PC-3 (cell line): Measurements from ENCODE around the gene DOCK10. TPM values are rescaled to one million over a fixed set of nuclear protein-coding genes. Genes with fewer than 3 reads are reported as not detected.

ENCODE experiments used
- ATAC-seq: fragments of 200-7000 bp; cut with Tn5 transposase; 2 replicates; pipeline ENCODE4 v1.9.1; 2020; ENCODE audit warnings: mild to moderate bottlenecking, moderate library complexity
- BruUV-seq: library from RNA; stranded (reverse); fragments of 400-500 nt; replicated peaks from 2 replicates; lab custom pipeline; 2021; lab: Mats Ljungman, UMichigan
- CTCF ChIA-PET: fragments of 300-600 bp; sonication (Branson Sonifier 250); formaldehyde crosslinking; loops from one replicate; lab custom pipeline; 2022; ENCODE audit warnings: antibody characterized with exemption; lab: Charles Lee
- POLR2A ChIA-PET: fragments of 300-600 bp; sonication (Branson Sonifier 250); formaldehyde crosslinking; loops from one replicate; lab custom pipeline; 2022; ENCODE audit warnings: antibody characterized with exemption; ENCODE audit not compliant: unreplicated experiment; lab: Charles Lee
- DNase-seq: peaks from one replicate; pipeline ENCODE4 v3.0.0-alpha.2; 2015
- H2AFZ ChIP-seq: fragments of 300-600 bp; sonication (generic); 2 replicates; pipeline ENCODE4 v1.6.0; 2016; ENCODE audit warnings: antibody characterized with exemption, low read length
- H3F3A ChIP-seq: fragments of 300-600 bp; sonication (generic); one replicate; pipeline ENCODE4 v1.6.0; 2017; ENCODE audit warnings: antibody characterized with exemption, low read length, control low read depth, mild to moderate bottlenecking; ENCODE audit not compliant: unreplicated experiment
- H3K27ac ChIP-seq: fragments of 300-600 bp; sonication (generic); 2 replicates; pipeline ENCODE4 v1.5.1; 2016; ENCODE audit warnings: mild to moderate bottlenecking, low read length
- H3K27me3 ChIP-seq: fragments of 300-600 bp; sonication (generic); 2 replicates; pipeline ENCODE4 v1.6.1; 2016; ENCODE audit warnings: low read length, mixed read lengths
- H3K36me3 ChIP-seq: fragments of 300-600 bp; sonication (generic); 2 replicates; pipeline ENCODE4 v1.6.1; 2016; ENCODE audit warnings: low read depth, mixed run types, low read length, mixed read lengths
- H3K4me1 ChIP-seq: fragments of 300-600 bp; sonication (generic); 2 replicates; pipeline ENCODE4 v1.5.1; 2016; ENCODE audit warnings: low read length; ENCODE audit not compliant: insufficient read depth
- H3K4me2 ChIP-seq: fragments of 300-600 bp; sonication (generic); 2 replicates; pipeline ENCODE4 v1.6.0; 2016; ENCODE audit warnings: low read length
- H3K4me3 ChIP-seq: fragments of 300-600 bp; sonication (generic); 2 replicates; pipeline ENCODE4 v1.5.1; 2016; ENCODE audit warnings: mild to moderate bottlenecking, low read length, mixed read lengths
- H3K79me2 ChIP-seq: fragments of 300-600 bp; sonication (generic); 2 replicates; pipeline ENCODE4 v1.6.1; 2017; ENCODE audit warnings: low read length, mixed read lengths
- H3K9ac ChIP-seq: fragments of 300-600 bp; sonication (generic); 2 replicates; pipeline ENCODE4 v1.6.0; 2016; ENCODE audit warnings: mild to moderate bottlenecking, low read length
- H3K9me2 ChIP-seq: fragments of 300-600 bp; sonication (generic); replicated peaks from 2 replicates; pipeline ENCODE4 v1.6.1; 2016; ENCODE audit warnings: mixed run types, low read length, mixed read lengths
- H3K9me3 ChIP-seq: fragments of 300-600 bp; sonication (generic); 2 replicates; pipeline ENCODE4 v1.6.1; 2016; ENCODE audit warnings: low read length, mixed read lengths
- H4K20me1 ChIP-seq: fragments of 300-600 bp; sonication (generic); 2 replicates; pipeline ENCODE4 v1.6.1; 2016; ENCODE audit warnings: low read length, mixed read lengths
- EZH2 ChIP-seq: fragments of 300-600 bp; sonication (generic); IDR thresholded peaks from one replicate; pipeline ENCODE4 v1.6.1; 2017; ENCODE audit warnings: antibody characterized with exemption, mild to moderate bottlenecking, low read length; ENCODE audit not compliant: unreplicated experiment
- EZH2phosphoT487 ChIP-seq: fragments of 300-600 bp; sonication (generic); IDR thresholded peaks from 2 replicates; pipeline ENCODE4 v1.6.1; 2018; ENCODE audit warnings: mild to moderate bottlenecking, antibody characterized with exemption, low read length, borderline replicate concordance
- intact Hi-C: fragments of 100-400 bp; cut with micrococcal nuclease; formaldehyde crosslinking; loops from 2 replicates; pipeline ENCODE4 v1.9.0; 2023
- total RNA-seq: library from RNA; depleted of rRNA; stranded (reverse); fragments of >200 nt; gene quantifications from 2 replicates; pipeline ENCODE4 v1.2.3, GENCODE V29; 2014
- TF ChIP-seq, protein P1 (sequence below): fragments of 300-600 bp; sonication (generic); conservative IDR thresholded peaks from 2 replicates; pipeline ENCODE4 v1.5.1; 2017; ENCODE audit warnings: antibody characterized with exemption, low read depth, mild to moderate bottlenecking, low read length

DOCK10 gene
- total RNA-seq, 1 experiment from 2014 or later: 23.1 TPM

GRCh38 chr2:224833986-224834385 lies 208.3 kb downstream of the DOCK10 start:
- Histone ChIP-seq H2AFZ (no peak overlapping the region), H3K4me3 (no peak overlapping the region), H4K20me1 (no peaks in the 10 kb centered on the region), H3K27ac (no peak overlapping the region), H3K9me2 (no peaks in the 10 kb centered on the region), H3K9me3 (no peaks in the 10 kb centered on the region), H3K4me2 (no peak overlapping the region), H3K27me3 (no peaks in the 10 kb centered on the region), H3K4me1 (peaks cover 13% of the 10 kb centered on the region), H3K79me2 (no peaks in the 10 kb centered on the region), H3K36me3 (peaks cover 12% of the 10 kb centered on the region), H3K9ac (no peak overlapping the region), H3F3A (no peaks in the 10 kb centered on the region)
- ATAC-seq (no peak), DNase-seq (no peak)
- BruUV-seq: no TSS peak
- TF ChIP-seq EZH2phosphoT487 (no peak), EZH2 (no peak)
- TF ChIP-seq, protein P1, sequence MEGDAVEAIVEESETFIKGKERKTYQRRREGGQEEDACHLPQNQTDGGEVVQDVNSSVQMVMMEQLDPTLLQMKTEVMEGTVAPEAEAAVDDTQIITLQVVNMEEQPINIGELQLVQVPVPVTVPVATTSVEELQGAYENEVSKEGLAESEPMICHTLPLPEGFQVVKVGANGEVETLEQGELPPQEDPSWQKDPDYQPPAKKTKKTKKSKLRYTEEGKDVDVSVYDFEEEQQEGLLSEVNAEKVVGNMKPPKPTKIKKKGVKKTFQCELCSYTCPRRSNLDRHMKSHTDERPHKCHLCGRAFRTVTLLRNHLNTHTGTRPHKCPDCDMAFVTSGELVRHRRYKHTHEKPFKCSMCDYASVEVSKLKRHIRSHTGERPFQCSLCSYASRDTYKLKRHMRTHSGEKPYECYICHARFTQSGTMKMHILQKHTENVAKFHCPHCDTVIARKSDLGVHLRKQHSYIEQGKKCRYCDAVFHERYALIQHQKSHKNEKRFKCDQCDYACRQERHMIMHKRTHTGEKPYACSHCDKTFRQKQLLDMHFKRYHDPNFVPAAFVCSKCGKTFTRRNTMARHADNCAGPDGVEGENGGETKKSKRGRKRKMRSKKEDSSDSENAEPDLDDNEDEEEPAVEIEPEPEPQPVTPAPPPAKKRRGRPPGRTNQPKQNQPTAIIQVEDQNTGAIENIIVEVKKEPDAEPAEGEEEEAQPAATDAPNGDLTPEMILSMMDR: no peak
- CTCF ChIA-PET: no interaction called here
- POLR2A ChIA-PET: no interaction called here
- intact Hi-C loops: no loop called here

GRCh38 chr2:224832207-224832606 lies 210.1 kb downstream of the DOCK10 start:
- H4K20me1 ChIP-seq: no peaks in the 10 kb centered on the region
- CTCF ChIA-PET: no interaction called here
- BruUV-seq: no TSS peak
- TF ChIP-seq EZH2 (no peak), EZH2phosphoT487 (no peak)
- TF ChIP-seq, protein P1: no peak
- no peaks in the 10 kb centered on the region for H3F3A ChIP-seq
- H3K36me3 ChIP-seq: peaks cover 14% of the 10 kb centered on the region
- no peaks in the 10 kb centered on the region for H3K79me2 ChIP-seq
- no peak overlapping the region for H3K4me3 ChIP-seq
- H2AFZ ChIP-seq: no peak overlapping the region
- peaks cover under 1% of the 10 kb centered on the region for H3K4me1 ChIP-seq
- H3K27ac ChIP-seq: no peak overlapping the region
- POLR2A ChIA-PET: no interaction called here
- no peaks in the 10 kb centered on the region for H3K9me2 ChIP-seq
- ATAC-seq: no peak
- no peak overlapping the region for H3K4me2 ChIP-seq
- no peaks in the 10 kb centered on the region for H3K9me3 ChIP-seq
- H3K27me3 ChIP-seq: no peaks in the 10 kb centered on the region
- DNase-seq: no peak
- H3K9ac ChIP-seq: no peak overlapping the region
- intact Hi-C loops: no loop called here

DNA sequence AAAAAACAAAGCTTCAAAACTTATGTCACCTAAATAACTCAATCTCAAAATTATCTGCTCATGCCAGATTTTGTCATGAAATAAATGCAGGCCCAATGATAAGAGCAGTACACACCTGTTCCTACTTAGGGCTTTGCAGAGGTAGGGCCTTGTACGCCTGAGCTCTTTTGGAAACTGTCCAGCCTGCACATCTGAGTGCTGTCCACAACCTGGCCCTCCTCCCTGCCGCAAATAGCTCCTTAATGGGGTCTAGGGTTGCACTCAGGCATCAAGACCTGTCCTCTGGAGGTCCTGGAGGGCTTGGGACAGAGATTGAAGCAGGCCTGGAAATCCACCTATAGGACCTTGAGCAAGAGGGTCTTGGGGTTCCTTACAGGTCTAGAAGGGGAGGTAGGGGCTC lies 210.7 kb downstream of the DOCK10 start:
- ChIA-PET POLR2A (interaction anchor here (0.5 kb wide), 1 partner anchor 33 kb away, joined by 3 read pairs; no protein-coding TSS in a partner anchor), CTCF (no interaction called here)
- no peaks in the 10 kb centered on the region for H3F3A ChIP-seq
- H3K9me3 ChIP-seq: no peaks in the 10 kb centered on the region
- peaks cover 14% of the 10 kb centered on the region for H3K36me3 ChIP-seq
- H3K27me3 ChIP-seq: no peaks in the 10 kb centered on the region
- DNase-seq (no peak), ATAC-seq (no peak)
- H3K4me1 ChIP-seq: no peaks in the 10 kb centered on the region
- TF ChIP-seq, protein P1: no peak
- TF ChIP-seq EZH2phosphoT487 (no peak), EZH2 (no peak)
- H3K9me2 ChIP-seq: no peaks in the 10 kb centered on the region
- no peak overlapping the region for H3K4me3 ChIP-seq
- no peaks in the 10 kb centered on the region for H4K20me1 ChIP-seq
- H3K4me2 ChIP-seq: no peak overlapping the region
- BruUV-seq: no TSS peak
- no peaks in the 10 kb centered on the region for H3K79me2 ChIP-seq
- no peak overlapping the region for H3K27ac ChIP-seq
- H2AFZ ChIP-seq: no peak overlapping the region
- H3K9ac ChIP-seq: no peak overlapping the region
- intact Hi-C loops: no loop called here
